Stimulated activated effector memory CD8-positive, alpha-beta T cell treated with anti-CD3 and anti-CD28 coated beads, Interleukin-12 subunit alpha, Interleukin-12 subunit beta, amount 100 ng/mL, for 72 hours (primary cell): Measurements from ENCODE around the gene NOTCH2NLA.
A peak's percentile ranks its signal among the peaks of the same experiment; 100 is the strongest.
"Not testable (repeated sequence)": the region's sequence is repeated elsewhere in the genome, so short reads cannot be mapped to it uniquely, and the experiment has no call there.

ENCODE experiments used
- ATAC-seq: fragments of 150-1000 bp; cut with Tn5 transposase; 2 replicates; pipeline ENCODE4 v1.10.0; 2021
- DNase-seq, 2 donors: peaks; one replicate each; pipeline ENCODE4 v3.0.0; 2021 to 2022; ENCODE audit warnings: low spot score in 2 of 2
- H3K27ac Mint-ChIP-seq: one replicate; pipeline ENCODE4 v1.8.0; 2022; ENCODE audit warnings: mild to moderate bottlenecking, mixed read lengths
- H3K36me3 Mint-ChIP-seq: one replicate; pipeline ENCODE4 v1.8.0; 2022; ENCODE audit warnings: mild to moderate bottlenecking, mixed read lengths
- H3K4me1 Mint-ChIP-seq: one replicate; pipeline ENCODE4 v1.8.0; 2022; ENCODE audit warnings: mixed read lengths
- H3K4me3 Mint-ChIP-seq: one replicate; pipeline ENCODE4 v1.8.0; 2022; ENCODE audit warnings: mild to moderate bottlenecking, mixed read lengths
- H3K9me3 Mint-ChIP-seq: one replicate; pipeline ENCODE4 v1.8.0; 2022; ENCODE audit warnings: mixed read lengths

The NOTCH2NLA gene

DNA sequence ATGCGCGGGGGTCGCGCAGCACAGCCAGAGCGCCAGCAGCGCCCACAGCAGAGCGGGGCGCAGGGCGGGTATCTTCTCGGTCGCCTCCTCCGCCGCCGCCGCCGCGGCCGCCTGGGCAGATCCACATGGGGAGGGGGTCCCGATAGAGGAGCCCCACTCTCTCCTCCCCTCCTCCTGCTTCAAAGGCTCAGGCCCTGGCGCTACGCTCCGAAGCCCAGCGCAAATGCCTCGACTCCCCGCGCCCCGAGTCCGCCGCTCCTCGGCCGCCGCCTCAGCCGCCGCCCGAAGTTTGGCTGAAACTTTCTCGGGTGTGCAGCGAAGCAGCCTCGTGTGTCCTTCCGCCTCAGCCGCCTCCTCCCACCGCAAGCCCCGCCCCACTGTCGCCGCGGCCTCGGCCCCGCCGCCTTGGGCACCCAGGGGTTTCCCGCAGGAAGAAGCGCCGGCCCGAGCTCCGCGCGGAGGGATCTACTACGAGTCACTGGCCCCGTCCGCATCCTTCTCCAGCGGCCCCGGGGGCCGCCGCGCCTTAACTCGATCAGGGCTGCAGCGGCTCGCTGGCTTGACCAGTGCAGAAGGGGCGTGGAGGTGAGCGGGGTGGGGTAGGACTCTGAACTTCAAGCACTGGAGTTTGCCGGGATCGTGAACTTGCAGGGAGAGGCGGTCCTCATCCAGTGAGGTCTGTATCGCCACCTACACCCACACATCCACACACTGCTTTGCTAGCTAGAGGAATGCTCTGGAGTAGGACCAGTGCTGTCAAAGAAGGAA lies at the start of gene NOTCH2NLA:
Gene NOTCH2NLA, minus strand, starts transcription at position 312 of the 768 bp plus-strand sequence. CDS start 39,684 bp downstream, outside the sequence.
- peak within 1 kb of the TSS; percentile 57 for H3K4me3 Mint-ChIP-seq
- not testable (repeated sequence) for H3K9me3 Mint-ChIP-seq, H3K4me1 Mint-ChIP-seq, H3K27ac Mint-ChIP-seq, H3K36me3 Mint-ChIP-seq
- DNase-seq (peak; percentile 47 to 82), ATAC-seq (peak; percentile 69)

GRCh38 chr1:146278346-146278745 lies 49.5 kb upstream of the NOTCH2NLA start:
- ATAC-seq: peak; percentile 31
- not testable (repeated sequence) for H3K27ac Mint-ChIP-seq, H3K4me1 Mint-ChIP-seq, DNase-seq, H3K4me3 Mint-ChIP-seq, H3K36me3 Mint-ChIP-seq, H3K9me3 Mint-ChIP-seq

- not testable (repeated sequence) for H3K27ac Mint-ChIP-seq, ATAC-seq, H3K4me1 Mint-ChIP-seq, H3K36me3 Mint-ChIP-seq, H3K4me3 Mint-ChIP-seq, H3K9me3 Mint-ChIP-seq, DNase-seq
Measured at GRCh38 chr1:146277087-146277486, 48.3 kb upstream of the NOTCH2NLA start.

- not testable (repeated sequence) for H3K9me3 Mint-ChIP-seq, H3K4me3 Mint-ChIP-seq, H3K36me3 Mint-ChIP-seq, H3K27ac Mint-ChIP-seq, H3K4me1 Mint-ChIP-seq, ATAC-seq, DNase-seq
Measured at GRCh38 chr1:146274083-146274482, 45.3 kb upstream of the NOTCH2NLA start.

DNA sequence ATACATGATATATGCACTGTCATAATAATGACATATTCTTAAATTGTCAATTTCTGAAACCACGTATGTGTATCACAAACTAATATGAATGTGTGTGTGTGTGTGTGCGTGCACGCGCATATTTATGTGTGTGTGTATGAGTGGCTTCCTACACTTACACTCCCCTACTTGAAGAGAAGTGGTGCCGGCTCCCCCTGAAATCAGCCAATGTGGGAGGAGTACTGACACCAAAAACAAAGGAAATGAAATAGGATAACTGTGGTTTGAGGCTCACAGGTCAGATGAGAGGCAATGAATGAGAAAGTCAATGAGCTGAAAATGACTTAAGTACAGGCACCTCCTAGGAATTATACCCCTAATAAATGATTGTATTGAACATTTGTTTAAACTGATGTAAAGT lies 44.4 kb upstream of the NOTCH2NLA start:
- not testable (repeated sequence) for H3K36me3 Mint-ChIP-seq, H3K4me1 Mint-ChIP-seq, H3K9me3 Mint-ChIP-seq, ATAC-seq, H3K27ac Mint-ChIP-seq, DNase-seq, H3K4me3 Mint-ChIP-seq

- not testable (repeated sequence) for ATAC-seq, DNase-seq, H3K4me1 Mint-ChIP-seq, H3K4me3 Mint-ChIP-seq, H3K9me3 Mint-ChIP-seq, H3K27ac Mint-ChIP-seq, H3K36me3 Mint-ChIP-seq
Measured at GRCh38 chr1:146272734-146273133, 43.9 kb upstream of the NOTCH2NLA start.

DNA sequence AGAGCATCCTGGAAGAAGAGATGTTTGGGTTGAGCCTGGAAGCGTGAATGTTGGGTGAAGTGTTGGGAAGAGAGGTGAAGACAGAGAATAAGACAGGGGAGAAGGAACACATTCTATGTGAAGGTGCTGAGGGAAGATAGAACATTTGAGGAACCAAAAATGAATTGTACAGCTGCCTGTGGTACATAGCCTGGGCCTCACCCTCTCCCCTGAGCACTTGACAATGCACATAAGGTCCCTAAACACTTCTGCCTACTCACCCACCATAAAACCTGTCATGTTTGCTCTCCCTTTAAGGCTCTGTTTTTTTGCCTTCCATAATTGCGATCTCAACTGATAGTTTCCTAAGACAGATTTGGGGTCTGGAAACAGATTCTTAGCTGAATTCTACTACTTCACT lies 43.2 kb upstream of the NOTCH2NLA start:
- not testable (repeated sequence) for H3K4me1 Mint-ChIP-seq, ATAC-seq, H3K36me3 Mint-ChIP-seq, H3K4me3 Mint-ChIP-seq, H3K9me3 Mint-ChIP-seq, DNase-seq, H3K27ac Mint-ChIP-seq

DNA sequence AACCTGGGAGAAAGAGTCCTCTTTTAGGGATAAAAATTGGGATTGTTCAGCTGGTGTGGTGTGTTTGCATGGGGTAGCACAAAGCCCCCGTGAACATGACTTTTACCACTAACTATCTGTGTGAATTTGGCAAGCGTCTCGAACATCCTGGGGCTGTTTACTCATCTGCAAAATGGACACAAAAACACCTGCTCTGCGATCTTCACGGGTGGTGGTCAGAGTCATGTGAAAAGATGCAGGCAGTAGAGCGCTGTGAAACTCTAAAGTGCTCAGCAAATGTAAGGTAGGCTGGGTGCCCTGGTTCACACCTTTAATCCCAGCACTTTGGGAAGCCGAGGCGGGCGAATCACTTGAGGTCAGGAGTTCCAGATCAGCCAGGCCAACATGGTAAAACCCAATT lies 41.3 kb upstream of the NOTCH2NLA start:
- H3K36me3 Mint-ChIP-seq, H3K9me3 Mint-ChIP-seq, H3K4me1 Mint-ChIP-seq, DNase-seq, H3K4me3 Mint-ChIP-seq, ATAC-seq, H3K27ac Mint-ChIP-seq: not testable (repeated sequence)

- not testable (repeated sequence) for H3K4me3 Mint-ChIP-seq, H3K36me3 Mint-ChIP-seq, DNase-seq, H3K27ac Mint-ChIP-seq, H3K9me3 Mint-ChIP-seq, H3K4me1 Mint-ChIP-seq
- ATAC-seq: peak; percentile 70
Measured at GRCh38 chr1:146266179-146266748, 37.4 kb upstream of the NOTCH2NLA start.

DNA sequence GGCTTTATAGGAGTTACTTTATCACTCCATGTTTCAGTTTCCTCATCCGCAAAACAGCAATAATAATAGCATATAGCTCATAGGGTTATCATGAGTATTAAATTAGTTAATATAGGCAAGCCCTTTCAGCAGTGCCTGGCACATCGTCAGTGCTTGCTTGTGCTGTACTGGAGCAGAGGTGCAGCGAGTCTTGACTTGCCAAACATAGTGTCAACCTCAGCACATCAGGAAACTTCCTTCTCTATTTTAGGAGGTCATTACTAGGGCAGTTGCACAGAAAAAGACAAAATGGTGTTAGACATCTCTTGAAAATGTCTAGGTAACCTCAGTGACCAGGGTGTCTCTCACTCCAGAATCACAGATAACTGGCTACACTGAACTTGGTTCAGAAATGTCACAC lies 35.9 kb upstream of the NOTCH2NLA start:
- H3K4me1 Mint-ChIP-seq, H3K9me3 Mint-ChIP-seq, H3K4me3 Mint-ChIP-seq, H3K36me3 Mint-ChIP-seq, H3K27ac Mint-ChIP-seq, DNase-seq, ATAC-seq: not testable (repeated sequence)

- H3K9me3 Mint-ChIP-seq, DNase-seq, H3K36me3 Mint-ChIP-seq, ATAC-seq, H3K4me1 Mint-ChIP-seq, H3K4me3 Mint-ChIP-seq, H3K27ac Mint-ChIP-seq: not testable (repeated sequence)
Measured at GRCh38 chr1:146260006-146260730, 31.3 kb upstream of the NOTCH2NLA start.

- not testable (repeated sequence) for H3K36me3 Mint-ChIP-seq, H3K9me3 Mint-ChIP-seq, H3K4me3 Mint-ChIP-seq, ATAC-seq, DNase-seq, H3K27ac Mint-ChIP-seq, H3K4me1 Mint-ChIP-seq
Measured at GRCh38 chr1:146257992-146258552, 29.3 kb upstream of the NOTCH2NLA start.

DNA sequence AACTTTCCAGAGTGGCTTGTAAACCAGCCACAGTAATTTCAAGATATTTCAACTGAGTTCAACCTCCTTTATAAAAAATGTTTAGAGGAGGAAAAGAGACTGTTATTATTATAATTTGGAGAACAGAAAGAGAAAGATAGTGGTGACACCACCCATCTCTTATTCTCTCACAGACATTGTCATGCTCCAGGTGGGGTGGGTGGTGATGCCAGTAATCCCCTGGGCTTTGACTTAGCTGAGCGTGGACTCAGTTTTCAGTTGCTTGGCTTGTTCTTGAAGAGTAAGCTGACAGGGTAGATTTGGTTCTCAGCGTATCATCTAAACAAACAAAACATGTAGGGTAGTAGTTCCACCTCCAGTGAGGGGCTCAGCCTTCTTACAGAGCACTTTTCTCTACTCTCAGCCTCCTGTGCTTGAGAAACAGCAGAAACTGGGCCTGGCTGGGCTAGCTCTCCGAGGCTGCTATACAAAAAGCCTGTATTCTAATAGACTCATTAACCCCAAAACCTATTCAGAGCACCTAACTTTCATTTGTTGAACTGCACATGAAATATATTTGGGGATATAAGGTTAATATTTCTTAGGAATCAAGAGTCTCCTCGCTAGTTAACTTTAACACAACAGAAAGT lies 25.9 kb upstream of the NOTCH2NLA start:
- not testable (repeated sequence) for H3K36me3 Mint-ChIP-seq, DNase-seq, H3K27ac Mint-ChIP-seq, ATAC-seq, H3K4me3 Mint-ChIP-seq, H3K4me1 Mint-ChIP-seq, H3K9me3 Mint-ChIP-seq

DNA sequence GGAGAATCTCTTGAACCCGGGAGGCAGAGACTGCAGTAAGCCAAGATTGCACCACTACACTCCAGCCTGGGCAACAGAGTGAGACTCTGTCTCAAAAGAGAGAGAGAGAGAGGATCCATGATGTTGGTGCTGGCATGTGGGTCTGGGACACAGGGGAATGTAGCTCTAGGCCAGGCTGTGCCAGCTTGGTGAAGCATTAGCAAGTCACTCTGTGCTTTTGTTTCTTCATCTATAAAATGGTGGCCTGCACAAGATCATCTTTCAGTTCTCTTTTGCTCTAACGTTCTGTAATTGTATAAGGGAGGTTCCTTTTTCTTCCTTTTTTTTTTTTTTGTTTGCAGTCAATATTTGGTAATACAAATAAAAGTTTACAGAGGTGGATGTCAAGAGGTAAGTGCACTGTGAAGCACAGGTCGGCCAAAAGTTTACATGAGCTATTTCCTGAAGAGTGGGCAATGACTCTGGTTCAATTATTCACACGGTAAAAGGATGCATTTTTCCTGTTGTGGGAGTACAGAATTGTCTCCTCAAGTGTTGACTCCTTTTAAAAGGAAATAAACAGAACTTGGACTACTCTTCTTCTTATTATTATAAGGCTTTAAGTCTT lies 24.5 kb upstream of the NOTCH2NLA start:
- H3K36me3 Mint-ChIP-seq, H3K4me3 Mint-ChIP-seq, DNase-seq, ATAC-seq, H3K9me3 Mint-ChIP-seq, H3K27ac Mint-ChIP-seq, H3K4me1 Mint-ChIP-seq: not testable (repeated sequence)

DNA sequence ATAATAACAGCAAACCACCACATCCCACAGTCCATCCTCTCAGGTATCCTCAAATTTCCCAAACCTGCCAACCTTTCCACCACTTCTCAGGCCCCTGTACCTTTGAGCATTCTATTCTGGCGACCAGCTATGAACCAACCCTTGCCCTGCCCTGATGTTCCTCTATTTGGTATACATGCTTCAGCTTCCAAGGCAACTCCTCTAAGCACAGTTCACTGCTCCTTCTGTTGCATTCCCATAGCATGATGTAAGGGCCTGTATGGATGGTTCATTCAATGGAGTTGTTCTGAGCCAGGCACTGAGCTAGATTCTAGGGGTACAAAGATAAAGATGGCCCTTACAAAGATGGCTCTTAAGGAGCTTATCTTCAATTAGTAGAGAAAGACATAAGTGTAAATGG lies 22.7 kb upstream of the NOTCH2NLA start:
- H3K4me1 Mint-ChIP-seq, ATAC-seq, H3K36me3 Mint-ChIP-seq, DNase-seq, H3K27ac Mint-ChIP-seq, H3K4me3 Mint-ChIP-seq, H3K9me3 Mint-ChIP-seq: not testable (repeated sequence)
